SK-N-SH treated with all-trans-retinoic acid at 6 μM for 48 hours (cell line): ENCODE measurements around the gene HSCB.
"Not testable (repeated sequence)": the region's sequence is repeated elsewhere in the genome, so short reads cannot be mapped to it uniquely, and the experiment has no call there.

Experiments used
- BACH2 ChIP-seq: fragments of 250-450 bp; sonication (Bioruptor Pico); IDR thresholded peaks from 2 replicates; pipeline ENCODE4 v1.9.0; 2021; ENCODE audit warnings: mild to moderate bottlenecking, borderline replicate concordance
- CREB5 ChIP-seq: fragments of 250-450 bp; sonication (Bioruptor Pico); IDR thresholded peaks from 2 replicates; pipeline ENCODE4 v1.5.1; 2020; ENCODE audit warnings: low read depth, mild to moderate bottlenecking, moderate library complexity
- CSDC2 ChIP-seq: fragments of 250-450 bp; sonication (Bioruptor Pico); IDR thresholded peaks from 2 replicates; pipeline ENCODE4 v1.5.0; 2020; ENCODE audit warnings: mild to moderate bottlenecking, moderate library complexity
- CSRNP3 ChIP-seq: fragments of 250-450 bp; sonication (Bioruptor Pico); IDR thresholded peaks from 2 replicates; pipeline ENCODE4 v1.5.1; 2021; ENCODE audit warnings: mild to moderate bottlenecking, moderate library complexity
- GLIS3 ChIP-seq: fragments of 250-450 bp; sonication (Bioruptor Pico); IDR thresholded peaks from 2 replicates; pipeline ENCODE4 v1.5.0; 2020; ENCODE audit warnings: mild to moderate bottlenecking, moderate library complexity
- PATZ1 ChIP-seq: fragments of 250-450 bp; sonication (Bioruptor Pico); IDR thresholded peaks from 2 replicates; pipeline ENCODE4 v1.8.0; 2020; ENCODE audit warnings: mild to moderate bottlenecking, moderate library complexity, borderline replicate concordance
- POU6F1 ChIP-seq: fragments of 250-450 bp; sonication (Bioruptor Pico); IDR thresholded peaks from 2 replicates; pipeline ENCODE4 v1.8.0; 2021; ENCODE audit warnings: low read depth, mild to moderate bottlenecking, moderate library complexity, borderline replicate concordance
- PPARA ChIP-seq: fragments of 250-450 bp; sonication (Bioruptor Pico); IDR thresholded peaks from 2 replicates; pipeline ENCODE4 v1.5.0; 2020; ENCODE audit warnings: mild to moderate bottlenecking, borderline replicate concordance
- RARB ChIP-seq: fragments of 250-450 bp; sonication (Bioruptor Pico); IDR thresholded peaks from 2 replicates; pipeline ENCODE4 v1.8.0; 2021; ENCODE audit warnings: mild to moderate bottlenecking, moderate library complexity
- TCF4 ChIP-seq: fragments of 250-450 bp; sonication (Bioruptor Pico); IDR thresholded peaks from 2 replicates; pipeline ENCODE4 v1.8.0; 2021; ENCODE audit warnings: mild to moderate bottlenecking, moderate library complexity, borderline replicate concordance
- TSHZ2 ChIP-seq: fragments of 250-450 bp; sonication (Bioruptor Pico); IDR thresholded peaks from 2 replicates; pipeline ENCODE4 v1.5.0; 2020; ENCODE audit warnings: mild to moderate bottlenecking, moderate library complexity
- ZFP30 ChIP-seq: fragments of 450-650 bp; formaldehyde crosslinking; IDR thresholded peaks from 2 replicates; pipeline ENCODE4 v1.5.0; 2022; ENCODE audit warnings: mild to moderate bottlenecking, moderate library complexity
- ZNF70 ChIP-seq: fragments of 450-650 bp; formaldehyde crosslinking; IDR thresholded peaks from 2 replicates; pipeline ENCODE4 v1.5.0; 2020; ENCODE audit warnings: mild to moderate bottlenecking, moderate library complexity
- ZNF8 ChIP-seq: fragments of 450-650 bp; formaldehyde crosslinking; IDR thresholded peaks from 2 replicates; pipeline ENCODE4 v1.5.0; 2020; ENCODE audit warnings: mild to moderate bottlenecking, moderate library complexity

GRCh38 chr22:28738876-28739275 lies 3.0 kb upstream of the HSCB start:
- TF ChIP-seq PPARA (CRISPR knock-in tag); ZNF70 (CRISPR knock-in tag); BACH2; POU6F1 (CRISPR knock-in tag); ZNF8 (CRISPR knock-in tag); PATZ1 (CRISPR knock-in tag); RARB (CRISPR knock-in tag); GLIS3 (CRISPR knock-in tag); TSHZ2 (CRISPR knock-in tag); CSDC2 (CRISPR knock-in tag); CSRNP3 (CRISPR knock-in tag); ZFP30; TCF4 (CRISPR knock-in tag); CREB5 (CRISPR knock-in tag): not testable (repeated sequence)
